ENCODE data around the gene LCTL. TPM values are rescaled to one million over a fixed set of nuclear protein-coding genes. Genes with fewer than 3 reads are reported as not detected.

Gene LCTL
- total and polyA plus RNA-seq, 12 donors = 0.03 to 0.16 TPM; not detected in 10

GRCh38 chr15:66594836-66595235, 29.0 kb upstream of the LCTL start:
- Histone ChIP-seq H3K4me3 (no peak overlapping the region), H3K27me3 (no peaks in the 10 kb centered on the region), H3K27ac (no peak overlapping the region), H3K9me3 (replicated peaks in 1 of 3) (no peaks in the 10 kb centered on the region), H3K36me3 (replicated peaks in 1 of 2) (no peaks in the 10 kb centered on the region), H3K4me1 (replicated peaks in 1 of 2) (no peaks in the 10 kb centered on the region)
- no peak for DNase-seq
- WGBS, 4 donors = 75 to 83% (median 79%) methylated on average over 5 of the region's 5 CpGs
- TF ChIP-seq, protein P1, sequence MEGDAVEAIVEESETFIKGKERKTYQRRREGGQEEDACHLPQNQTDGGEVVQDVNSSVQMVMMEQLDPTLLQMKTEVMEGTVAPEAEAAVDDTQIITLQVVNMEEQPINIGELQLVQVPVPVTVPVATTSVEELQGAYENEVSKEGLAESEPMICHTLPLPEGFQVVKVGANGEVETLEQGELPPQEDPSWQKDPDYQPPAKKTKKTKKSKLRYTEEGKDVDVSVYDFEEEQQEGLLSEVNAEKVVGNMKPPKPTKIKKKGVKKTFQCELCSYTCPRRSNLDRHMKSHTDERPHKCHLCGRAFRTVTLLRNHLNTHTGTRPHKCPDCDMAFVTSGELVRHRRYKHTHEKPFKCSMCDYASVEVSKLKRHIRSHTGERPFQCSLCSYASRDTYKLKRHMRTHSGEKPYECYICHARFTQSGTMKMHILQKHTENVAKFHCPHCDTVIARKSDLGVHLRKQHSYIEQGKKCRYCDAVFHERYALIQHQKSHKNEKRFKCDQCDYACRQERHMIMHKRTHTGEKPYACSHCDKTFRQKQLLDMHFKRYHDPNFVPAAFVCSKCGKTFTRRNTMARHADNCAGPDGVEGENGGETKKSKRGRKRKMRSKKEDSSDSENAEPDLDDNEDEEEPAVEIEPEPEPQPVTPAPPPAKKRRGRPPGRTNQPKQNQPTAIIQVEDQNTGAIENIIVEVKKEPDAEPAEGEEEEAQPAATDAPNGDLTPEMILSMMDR (IDR thresholded peaks at IDR 0.05) = no peak
- TF ChIP-seq POLR2A (IDR thresholded peaks at IDR 0.05) = no peak
- intact Hi-C loops (cut with DNase I) = no loop called here

DNA sequence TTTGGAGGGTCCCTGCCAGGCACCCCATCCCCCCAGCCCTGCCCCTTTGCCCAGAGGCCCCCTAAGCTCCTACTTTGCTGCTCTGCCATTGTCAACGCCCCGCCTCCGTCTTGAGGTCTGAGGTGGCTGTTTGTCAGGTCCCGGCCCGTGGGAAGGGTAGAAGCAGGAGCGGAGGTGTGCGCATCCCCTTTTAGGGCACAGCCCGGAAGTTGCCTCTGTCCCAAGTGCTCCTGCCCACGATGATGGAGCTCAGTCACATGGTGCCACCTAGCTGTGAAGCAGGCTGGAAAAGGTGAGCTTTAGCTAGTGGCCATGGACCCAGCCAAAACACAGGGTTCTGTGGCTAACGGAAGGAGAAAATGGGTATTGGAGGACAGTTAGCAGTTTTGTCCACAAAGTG, 28.5 kb upstream of the LCTL start:
- WGBS, 4 donors = 87 to 94% (median 88%) methylated on average over 10 of the region's 10 CpGs
- Histone ChIP-seq H3K36me3 (replicated peaks in 1 of 2) (no peaks in the 10 kb centered on the region), H3K27me3 (no peaks in the 10 kb centered on the region), H3K4me3 (no peak overlapping the region), H3K9me3 (replicated peaks in 1 of 3) (no peaks in the 10 kb centered on the region), H3K27ac (no peak overlapping the region), H3K4me1 (replicated peaks in 1 of 2) (no peaks in the 10 kb centered on the region)
- intact Hi-C loops (cut with DNase I) = no loop called here
- DNase-seq = no peak
- TF ChIP-seq POLR2A (IDR thresholded peaks at IDR 0.05) = no peak
- TF ChIP-seq, protein P1 (IDR thresholded peaks at IDR 0.05) = no peak

- intact Hi-C loops (cut with DNase I) = no loop called here
- no peak overlapping the region for H3K4me3 ChIP-seq
- no peak overlapping the region for H3K27ac ChIP-seq
- 45 to 62% (median 51%) methylated on average over 2 to 3 of the region's 3 CpGs for WGBS, 4 donors
- H3K27me3 ChIP-seq = no peaks in the 10 kb centered on the region
- no peaks in the 10 kb centered on the region for H3K36me3 ChIP-seq (replicated peaks in 1 of 2)
- peak in 6 of 7 donors; percentile 13 to 62 (median 36) for DNase-seq
- H3K4me1 ChIP-seq (replicated peaks in 1 of 2) = no peaks in the 10 kb centered on the region
- H3K9me3 ChIP-seq (replicated peaks in 1 of 3) = no peaks in the 10 kb centered on the region
- TF ChIP-seq POLR2A (IDR thresholded peaks at IDR 0.05) = no peak
- TF ChIP-seq, protein P1 (IDR thresholded peaks at IDR 0.05) = no peak
These were observed 27.5 kb upstream of the LCTL start for GRCh38 chr15:66593219-66593780.

DNA sequence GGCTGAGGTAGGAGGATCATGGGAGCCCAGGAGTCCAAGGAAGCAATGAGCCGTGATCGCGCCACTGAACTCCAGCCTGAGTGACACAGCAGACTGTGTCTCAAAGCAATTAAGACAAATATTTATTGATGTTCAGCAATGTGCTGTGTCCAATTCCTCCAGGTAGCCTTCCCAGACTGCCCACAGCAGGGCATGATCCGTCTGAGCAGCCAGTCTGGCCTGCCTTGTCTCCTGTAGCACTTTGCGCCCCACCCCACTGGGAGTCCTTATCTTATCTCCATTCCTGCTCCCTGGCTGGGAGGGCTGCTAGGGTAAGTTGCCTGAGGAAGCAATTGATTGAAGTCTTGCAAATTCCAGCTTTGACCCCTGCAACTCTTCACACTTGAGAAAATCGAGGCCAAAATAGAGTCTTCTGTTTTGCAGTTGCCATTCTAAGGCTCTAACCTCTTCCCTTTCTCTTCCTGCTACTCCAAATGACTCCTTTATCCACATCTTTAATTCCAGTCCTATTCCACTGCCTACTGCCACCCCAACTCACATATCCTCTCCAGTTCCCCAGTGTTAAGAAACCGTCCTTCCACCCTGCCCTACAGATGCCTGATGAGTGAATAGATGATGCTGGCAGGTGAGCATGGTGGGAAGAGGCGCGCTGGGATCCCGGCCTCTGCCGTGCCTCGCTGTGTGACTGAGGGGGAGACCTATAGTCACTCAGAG, 26.9 kb upstream of the LCTL start:
- no peaks in the 10 kb centered on the region for H3K36me3 ChIP-seq (replicated peaks in 1 of 2)
- no peaks in the 10 kb centered on the region for H3K27me3 ChIP-seq
- WGBS, 4 donors = 83 to 90% (median 87%) methylated on average over 12 of the region's 12 CpGs
- no peak overlapping the region for H3K4me3 ChIP-seq
- no peak overlapping the region for H3K27ac ChIP-seq
- intact Hi-C loops (cut with DNase I) = no loop called here
- no peaks in the 10 kb centered on the region for H3K4me1 ChIP-seq (replicated peaks in 1 of 2)
- H3K9me3 ChIP-seq (replicated peaks in 1 of 3) = no peaks in the 10 kb centered on the region
- TF ChIP-seq, protein P1 (IDR thresholded peaks at IDR 0.05) = no peak
- no peak for TF ChIP-seq POLR2A (IDR thresholded peaks at IDR 0.05)
- no peak for DNase-seq
